ENCODE results near the gene DLGAP1. TPM values are rescaled to one million over a fixed set of nuclear protein-coding genes. Genes with fewer than 3 reads are reported as not detected.

The DLGAP1 gene
- total RNA-seq, 1 donor from 2014 or later = 3.2 TPM

- intact Hi-C loops (cut with DNase I) = no loop called here
- Histone ChIP-seq H3K9me3 (no peaks in the 10 kb centered on the region), H3K27me3 (no peaks in the 10 kb centered on the region), H3K4me3 (no peak overlapping the region), H3K27ac (no peak overlapping the region), H3K4me1 (no peaks in the 10 kb centered on the region), H3K36me3 (no peaks in the 10 kb centered on the region)
- TF ChIP-seq POLR2AphosphoS5 (IDR thresholded peaks at IDR 0.05; ENCODE audit: insufficient read depth in 1 of 2, low read depth in 1 of 2) (no peak), POLR2A (IDR thresholded peaks at IDR 0.05) (no peak), CTCF (IDR thresholded peaks at IDR 0.05) (no peak)
- no peak for DNase-seq (ENCODE audit: extremely low spot score in 2 of 2)
Measured at GRCh38 chr18:4142876-4143275, 312.2 kb downstream of the DLGAP1 start.

GRCh38 chr18:4134700-4135099 is 320.4 kb downstream of the DLGAP1 start:
- H3K4me1 ChIP-seq = no peaks in the 10 kb centered on the region
- no peak for TF ChIP-seq POLR2A (IDR thresholded peaks at IDR 0.05)
- TF ChIP-seq CTCF (IDR thresholded peaks at IDR 0.05) = no peak
- no peak overlapping the region for H3K27ac ChIP-seq
- no peaks in the 10 kb centered on the region for H3K27me3 ChIP-seq
- H3K36me3 ChIP-seq = no peaks in the 10 kb centered on the region
- no peak for DNase-seq (ENCODE audit: extremely low spot score in 2 of 2)
- no peak overlapping the region for H3K4me3 ChIP-seq
- no peaks in the 10 kb centered on the region for H3K9me3 ChIP-seq
- intact Hi-C loops (cut with DNase I) = no loop called here

- Histone ChIP-seq H3K4me1 (no peaks in the 10 kb centered on the region), H3K27me3 (no peaks in the 10 kb centered on the region), H3K36me3 (no peaks in the 10 kb centered on the region), H3K4me3 (no peak overlapping the region), H3K27ac (no peak overlapping the region), H3K9me3 (no peaks in the 10 kb centered on the region)
- no peak for TF ChIP-seq POLR2AphosphoS5 (IDR thresholded peaks at IDR 0.05; ENCODE audit: insufficient read depth in 1 of 2, low read depth in 1 of 2)
- TF ChIP-seq POLR2A (IDR thresholded peaks at IDR 0.05) = no peak
- TF ChIP-seq CTCF (IDR thresholded peaks at IDR 0.05) = no peak
- intact Hi-C loops (cut with DNase I) = no loop called here
- no peak for DNase-seq (ENCODE audit: extremely low spot score in 2 of 2)
Measured at GRCh38 chr18:4130734-4131719, 324.1 kb downstream of the DLGAP1 start.

- Histone ChIP-seq H3K27me3 (no peaks in the 10 kb centered on the region), H3K27ac (no peak overlapping the region), H3K9me3 (no peaks in the 10 kb centered on the region), H3K4me1 (no peaks in the 10 kb centered on the region), H3K4me3 (no peak overlapping the region), H3K36me3 (no peaks in the 10 kb centered on the region)
- intact Hi-C loops (cut with DNase I) = no loop called here
- no peak for DNase-seq (ENCODE audit: extremely low spot score in 2 of 2)
- TF ChIP-seq CTCF (IDR thresholded peaks at IDR 0.05) = no peak
- TF ChIP-seq POLR2A (IDR thresholded peaks at IDR 0.05) = no peak
- no peak for TF ChIP-seq POLR2AphosphoS5 (IDR thresholded peaks at IDR 0.05; ENCODE audit: insufficient read depth in 1 of 2, low read depth in 1 of 2)
Measured at GRCh38 chr18:4126939-4127338, 328.2 kb downstream of the DLGAP1 start.

- Histone ChIP-seq H3K27ac (no peak overlapping the region), H3K36me3 (no peaks in the 10 kb centered on the region), H3K9me3 (no peaks in the 10 kb centered on the region), H3K4me1 (no peaks in the 10 kb centered on the region), H3K27me3 (no peaks in the 10 kb centered on the region), H3K4me3 (no peak overlapping the region)
- no peak for TF ChIP-seq POLR2AphosphoS5 (IDR thresholded peaks at IDR 0.05; ENCODE audit: insufficient read depth in 1 of 2, low read depth in 1 of 2)
- intact Hi-C loops (cut with DNase I) = no loop called here
- no peak for DNase-seq (ENCODE audit: extremely low spot score in 2 of 2)
Measured at GRCh38 chr18:4125627-4126230, 329.4 kb downstream of the DLGAP1 start.
